ENCODE measurements around the gene RTL1.

GRCh38 chr14:100950024-100950423 is 46.5 kb upstream of the RTL1 start:
- no peak for TF ChIP-seq CTCF (IDR thresholded peaks at IDR 0.05)
- TF ChIP-seq POLR2A (IDR thresholded peaks at IDR 0.05) = no peak

All from heart left ventricle (tissue), 13 donors.